GM13977 (cell line): ENCODE results near the gene PANK4.

Source experiments
- DNase-seq: peaks from one replicate; pipeline ENCODE4 v3.0.0; 2012; ENCODE audit warnings: low spot score
- in situ Hi-C: fragments of 300-500 bp; cut with MboI; formaldehyde crosslinking; loops from one replicate; pipeline ENCODE4 v1.12.0; 2022; ENCODE audit warnings: low sequenced_read_pairs, low pct_unique_long_range_greater_than_20kb, mixed read lengths, inconsistent platforms; ENCODE audit not compliant: unreplicated experiment
- TF ChIP-seq, protein P1 (sequence below): IDR thresholded peaks from 2 replicates; pipeline ENCODE4 v1.5.1; 2012; ENCODE audit warnings: mild to moderate bottlenecking, control low read depth; ENCODE audit not compliant: insufficient read depth; ENCODE audit errors: extremely low read depth, missing control alignments

PANK4 gene

DNA sequence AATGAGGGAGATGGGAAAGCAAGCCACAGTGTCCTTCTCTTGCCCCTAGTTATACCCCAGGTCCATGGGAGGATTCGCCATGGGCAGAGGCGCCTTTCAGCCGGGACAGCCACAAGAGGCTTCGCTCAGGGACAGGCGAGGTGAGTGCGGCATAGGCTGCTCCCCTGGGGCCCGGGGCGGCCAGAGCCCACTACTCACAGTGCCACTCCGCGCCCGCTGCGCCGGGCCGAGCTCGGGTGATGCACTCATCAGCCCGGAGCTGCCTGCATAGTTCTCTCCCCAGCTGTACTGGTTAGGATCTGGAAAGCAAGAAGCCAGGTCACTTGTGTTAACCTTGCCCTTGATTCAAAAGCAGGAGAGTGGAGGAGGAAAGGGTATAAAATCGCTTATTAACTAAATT is 8.4 kb downstream of the PANK4 start:
- TF ChIP-seq, protein P1, sequence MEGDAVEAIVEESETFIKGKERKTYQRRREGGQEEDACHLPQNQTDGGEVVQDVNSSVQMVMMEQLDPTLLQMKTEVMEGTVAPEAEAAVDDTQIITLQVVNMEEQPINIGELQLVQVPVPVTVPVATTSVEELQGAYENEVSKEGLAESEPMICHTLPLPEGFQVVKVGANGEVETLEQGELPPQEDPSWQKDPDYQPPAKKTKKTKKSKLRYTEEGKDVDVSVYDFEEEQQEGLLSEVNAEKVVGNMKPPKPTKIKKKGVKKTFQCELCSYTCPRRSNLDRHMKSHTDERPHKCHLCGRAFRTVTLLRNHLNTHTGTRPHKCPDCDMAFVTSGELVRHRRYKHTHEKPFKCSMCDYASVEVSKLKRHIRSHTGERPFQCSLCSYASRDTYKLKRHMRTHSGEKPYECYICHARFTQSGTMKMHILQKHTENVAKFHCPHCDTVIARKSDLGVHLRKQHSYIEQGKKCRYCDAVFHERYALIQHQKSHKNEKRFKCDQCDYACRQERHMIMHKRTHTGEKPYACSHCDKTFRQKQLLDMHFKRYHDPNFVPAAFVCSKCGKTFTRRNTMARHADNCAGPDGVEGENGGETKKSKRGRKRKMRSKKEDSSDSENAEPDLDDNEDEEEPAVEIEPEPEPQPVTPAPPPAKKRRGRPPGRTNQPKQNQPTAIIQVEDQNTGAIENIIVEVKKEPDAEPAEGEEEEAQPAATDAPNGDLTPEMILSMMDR: no peak
- no peak for DNase-seq
- in situ Hi-C loops: no loop called here

DNA sequence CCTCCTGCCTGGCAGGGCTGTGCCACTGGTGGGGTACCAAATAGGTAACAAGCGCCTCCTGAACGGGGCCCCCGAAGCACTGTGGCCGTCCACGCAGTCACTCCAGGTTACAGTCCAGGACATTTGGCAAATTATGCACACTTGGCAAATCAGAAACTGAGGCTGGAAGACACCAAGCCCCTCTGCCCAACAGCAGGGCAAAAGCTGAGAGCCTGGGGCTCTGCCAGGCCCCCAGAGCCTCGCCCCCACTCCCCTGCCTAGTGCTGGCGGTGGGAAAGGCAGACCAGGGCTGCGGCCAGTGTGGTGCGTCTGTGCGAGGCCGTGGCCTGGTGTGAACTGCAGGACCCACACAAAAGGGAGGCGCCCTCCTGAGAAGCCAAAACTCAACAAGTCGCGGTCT is 9.4 kb downstream of the PANK4 start:
- no peak for DNase-seq
- TF ChIP-seq, protein P1: no peak
- in situ Hi-C loops: no loop called here

DNA sequence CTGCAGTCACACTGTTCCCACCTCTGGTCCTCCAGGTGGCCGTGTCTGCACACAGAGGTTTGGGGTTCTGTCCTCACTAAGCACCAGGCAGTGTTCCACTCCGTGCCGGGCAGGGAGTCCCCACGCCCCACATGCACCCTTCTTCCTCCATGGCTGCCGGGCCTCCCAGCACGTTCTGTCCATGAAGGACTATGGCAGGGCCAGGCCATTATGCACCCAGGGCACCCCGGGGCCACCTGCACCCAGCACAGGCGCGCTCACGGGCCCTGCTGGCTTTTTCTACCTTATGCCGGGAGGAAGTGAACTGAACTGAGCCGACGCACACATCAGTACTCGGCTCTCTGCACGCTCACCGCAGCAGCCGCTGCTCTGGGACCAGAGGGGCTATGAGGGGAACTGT is 10.3 kb downstream of the PANK4 start:
- in situ Hi-C loops: no loop called here
- DNase-seq: no peak
- TF ChIP-seq, protein P1: no peak

DNA sequence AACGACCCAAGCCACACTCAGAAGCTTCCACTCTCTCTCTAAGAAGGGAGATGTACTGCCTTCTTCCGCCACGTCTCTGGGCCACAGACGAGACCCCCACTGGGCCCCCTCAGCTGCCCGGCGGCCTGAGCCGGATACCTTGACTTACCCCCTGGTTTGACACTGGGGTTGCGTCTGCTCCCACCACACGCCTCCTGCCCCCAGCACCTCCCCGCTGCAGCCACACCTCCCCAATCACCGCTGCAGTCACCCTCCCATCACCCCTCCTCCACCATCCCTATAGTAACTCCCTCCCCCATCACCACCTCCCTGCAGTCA is 10.7 kb downstream of the PANK4 start:
- DNase-seq: no peak
- in situ Hi-C loops: no loop called here
- TF ChIP-seq, protein P1: no peak

DNA sequence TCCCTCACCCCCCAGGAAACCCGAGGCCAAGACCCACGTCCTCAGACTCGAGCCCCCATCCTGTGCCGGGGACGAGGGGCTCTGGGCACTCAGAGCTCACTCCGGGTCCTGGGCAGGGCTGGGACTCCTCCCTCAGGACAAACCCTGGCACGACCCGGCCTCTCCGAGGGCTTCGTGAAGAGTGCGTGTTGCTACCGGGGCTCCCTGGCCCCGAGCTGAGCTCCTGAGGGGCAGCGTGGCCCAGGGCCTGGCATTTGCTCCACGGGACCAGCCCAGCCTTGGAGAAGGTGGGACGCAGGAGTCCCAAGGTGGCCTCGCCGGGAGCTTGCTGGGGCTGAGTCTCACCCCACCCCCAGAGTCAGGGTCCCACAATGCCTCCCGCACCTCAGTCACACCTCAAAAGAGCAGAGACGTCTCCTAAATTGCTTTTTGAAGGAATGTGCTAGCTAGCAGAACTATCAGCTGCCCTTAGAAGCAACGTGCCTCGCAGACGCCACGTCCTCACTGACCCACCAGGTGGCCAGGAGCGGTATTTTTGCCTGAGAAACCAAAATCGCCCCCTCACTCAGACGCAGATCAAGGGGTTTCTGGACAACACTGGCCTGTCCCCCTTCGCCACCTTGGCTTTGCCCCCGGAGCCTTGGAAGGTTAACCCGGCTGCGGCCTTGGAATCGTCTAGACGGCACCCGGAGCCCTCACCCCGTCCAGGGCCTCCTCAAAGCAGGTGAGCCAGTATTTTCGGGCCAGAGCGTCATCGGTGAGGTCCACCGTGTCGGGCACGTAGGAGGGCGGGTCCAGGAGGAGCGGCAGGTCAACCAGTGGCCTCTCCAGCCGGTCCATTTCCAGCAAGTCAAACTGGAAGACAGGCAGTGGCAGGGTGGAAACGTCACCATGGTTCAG is 11.3 kb downstream of the PANK4 start:
- TF ChIP-seq, protein P1: no peak
- no peak for DNase-seq
- in situ Hi-C loops: no loop called here

DNA sequence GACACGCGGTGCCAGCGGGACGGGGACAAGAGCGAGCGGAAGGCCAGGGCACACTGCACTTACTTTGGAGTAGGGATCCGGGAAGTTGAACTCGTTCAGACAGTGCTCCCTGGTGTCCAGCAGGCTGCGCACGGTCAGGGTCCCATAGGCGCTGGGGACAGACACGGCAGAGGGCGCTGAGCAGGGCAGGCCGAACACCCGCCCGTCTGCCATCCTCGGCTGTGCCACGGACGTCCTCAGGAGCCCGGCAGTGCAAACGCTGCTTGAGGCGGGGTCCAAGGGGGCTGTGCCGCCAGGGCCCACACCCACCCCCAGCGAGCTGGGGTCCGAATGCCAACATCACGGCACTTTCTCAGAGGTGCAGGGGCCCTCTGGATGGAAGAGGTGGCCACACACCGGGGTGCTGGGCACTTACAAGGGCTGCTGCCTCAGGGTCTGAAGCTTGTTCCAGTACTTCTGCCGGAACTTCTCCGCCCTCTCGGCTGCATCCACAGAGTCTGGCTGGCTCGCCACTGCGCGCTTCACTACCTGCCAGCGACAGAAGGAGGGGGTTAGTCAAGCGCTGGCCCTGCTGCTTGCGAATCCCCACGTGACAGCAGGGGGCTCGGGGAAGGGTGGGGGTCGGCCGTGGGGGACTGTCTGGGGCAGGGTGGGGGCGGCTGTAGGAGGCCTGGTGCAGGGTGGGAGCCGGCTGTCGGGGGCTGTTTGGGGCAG is 12.3 kb downstream of the PANK4 start:
- DNase-seq: no peak
- TF ChIP-seq, protein P1: no peak
- in situ Hi-C loops: no loop called here
